PC-3 (cell line): ENCODE measurements around the gene AK4. TPM values are rescaled to one million over a fixed set of nuclear protein-coding genes. Genes with fewer than 3 reads are reported as not detected.
"Not testable (repeated sequence)": the region's sequence is repeated elsewhere in the genome, so short reads cannot be mapped to it uniquely, and the experiment has no call there.

Source experiments
- ATAC-seq: fragments of 200-7000 bp; cut with Tn5 transposase; 2 replicates; pipeline ENCODE4 v1.9.1; 2020; ENCODE audit warnings: mild to moderate bottlenecking, moderate library complexity
- BruUV-seq: library from RNA; stranded (reverse); fragments of 400-500 nt; replicated peaks from 2 replicates; lab custom pipeline; 2021; lab: Mats Ljungman, UMichigan
- CTCF ChIA-PET: fragments of 300-600 bp; sonication (Branson Sonifier 250); formaldehyde crosslinking; loops from one replicate; lab custom pipeline; 2022; ENCODE audit warnings: antibody characterized with exemption; lab: Charles Lee
- POLR2A ChIA-PET: fragments of 300-600 bp; sonication (Branson Sonifier 250); formaldehyde crosslinking; loops from one replicate; lab custom pipeline; 2022; ENCODE audit warnings: antibody characterized with exemption; ENCODE audit not compliant: unreplicated experiment; lab: Charles Lee
- DNase-seq: peaks from one replicate; pipeline ENCODE4 v3.0.0-alpha.2; 2015
- H2AFZ ChIP-seq: fragments of 300-600 bp; sonication (generic); 2 replicates; pipeline ENCODE4 v1.6.0; 2016; ENCODE audit warnings: antibody characterized with exemption, low read length
- H3F3A ChIP-seq: fragments of 300-600 bp; sonication (generic); one replicate; pipeline ENCODE4 v1.6.0; 2017; ENCODE audit warnings: antibody characterized with exemption, low read length, control low read depth, mild to moderate bottlenecking; ENCODE audit not compliant: unreplicated experiment
- H3K27ac ChIP-seq: fragments of 300-600 bp; sonication (generic); 2 replicates; pipeline ENCODE4 v1.5.1; 2016; ENCODE audit warnings: mild to moderate bottlenecking, low read length
- H3K27me3 ChIP-seq: fragments of 300-600 bp; sonication (generic); 2 replicates; pipeline ENCODE4 v1.6.1; 2016; ENCODE audit warnings: low read length, mixed read lengths
- H3K36me3 ChIP-seq: fragments of 300-600 bp; sonication (generic); 2 replicates; pipeline ENCODE4 v1.6.1; 2016; ENCODE audit warnings: low read depth, mixed run types, low read length, mixed read lengths
- H3K4me1 ChIP-seq: fragments of 300-600 bp; sonication (generic); 2 replicates; pipeline ENCODE4 v1.5.1; 2016; ENCODE audit warnings: low read length; ENCODE audit not compliant: insufficient read depth
- H3K4me2 ChIP-seq: fragments of 300-600 bp; sonication (generic); 2 replicates; pipeline ENCODE4 v1.6.0; 2016; ENCODE audit warnings: low read length
- H3K4me3 ChIP-seq: fragments of 300-600 bp; sonication (generic); 2 replicates; pipeline ENCODE4 v1.5.1; 2016; ENCODE audit warnings: mild to moderate bottlenecking, low read length, mixed read lengths
- H3K79me2 ChIP-seq: fragments of 300-600 bp; sonication (generic); 2 replicates; pipeline ENCODE4 v1.6.1; 2017; ENCODE audit warnings: low read length, mixed read lengths
- H3K9ac ChIP-seq: fragments of 300-600 bp; sonication (generic); 2 replicates; pipeline ENCODE4 v1.6.0; 2016; ENCODE audit warnings: mild to moderate bottlenecking, low read length
- H3K9me2 ChIP-seq: fragments of 300-600 bp; sonication (generic); replicated peaks from 2 replicates; pipeline ENCODE4 v1.6.1; 2016; ENCODE audit warnings: mixed run types, low read length, mixed read lengths
- H3K9me3 ChIP-seq: fragments of 300-600 bp; sonication (generic); 2 replicates; pipeline ENCODE4 v1.6.1; 2016; ENCODE audit warnings: low read length, mixed read lengths
- H4K20me1 ChIP-seq: fragments of 300-600 bp; sonication (generic); 2 replicates; pipeline ENCODE4 v1.6.1; 2016; ENCODE audit warnings: low read length, mixed read lengths
- EZH2 ChIP-seq: fragments of 300-600 bp; sonication (generic); IDR thresholded peaks from one replicate; pipeline ENCODE4 v1.6.1; 2017; ENCODE audit warnings: antibody characterized with exemption, mild to moderate bottlenecking, low read length; ENCODE audit not compliant: unreplicated experiment
- EZH2phosphoT487 ChIP-seq: fragments of 300-600 bp; sonication (generic); IDR thresholded peaks from 2 replicates; pipeline ENCODE4 v1.6.1; 2018; ENCODE audit warnings: mild to moderate bottlenecking, antibody characterized with exemption, low read length, borderline replicate concordance
- intact Hi-C: fragments of 100-400 bp; cut with micrococcal nuclease; formaldehyde crosslinking; loops from 2 replicates; pipeline ENCODE4 v1.9.0; 2023
- total RNA-seq: library from RNA; depleted of rRNA; stranded (reverse); fragments of >200 nt; gene quantifications from 2 replicates; pipeline ENCODE4 v1.2.3, GENCODE V29; 2014
- TF ChIP-seq, protein P1 (sequence below): fragments of 300-600 bp; sonication (generic); conservative IDR thresholded peaks from 2 replicates; pipeline ENCODE4 v1.5.1; 2017; ENCODE audit warnings: antibody characterized with exemption, low read depth, mild to moderate bottlenecking, low read length

AK4 gene
- total RNA-seq, 1 experiment from 2014 or later, result 98.9 TPM

DNA sequence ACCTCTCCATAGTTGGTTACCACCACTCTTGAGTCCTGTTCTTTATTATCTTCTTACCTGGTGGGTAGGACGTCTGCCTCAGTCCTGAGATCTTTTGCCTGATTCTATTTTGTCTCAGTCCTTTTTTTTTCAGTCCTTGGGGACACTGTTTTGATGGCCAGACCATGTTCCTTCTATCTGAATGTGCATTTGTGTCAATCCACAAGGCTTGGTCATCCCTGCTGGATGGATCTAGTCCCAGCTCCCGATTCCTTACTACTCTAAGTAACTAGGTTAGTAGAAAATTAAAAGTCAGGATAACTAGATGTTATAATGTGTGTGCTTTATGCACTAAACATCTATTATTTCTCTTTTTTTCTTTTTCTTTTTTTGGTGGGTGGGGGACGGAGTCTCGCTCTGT is 28.1 kb upstream of the AK4 start:
- ChIA-PET CTCF (no interaction called here), POLR2A (no interaction called here)
- Histone ChIP-seq H3K9me3 (no peaks in the 10 kb centered on the region), H3K27ac (no peak overlapping the region), H3K4me2 (no peak overlapping the region), H3K79me2 (no peaks in the 10 kb centered on the region), H3K9ac (no peak overlapping the region), H3K4me3 (no peak overlapping the region), H2AFZ (no peak overlapping the region), H3F3A (no peaks in the 10 kb centered on the region), H3K4me1 (no peaks in the 10 kb centered on the region), H3K36me3 (no peaks in the 10 kb centered on the region), H3K27me3 (no peaks in the 10 kb centered on the region), H4K20me1 (no peaks in the 10 kb centered on the region), H3K9me2 (no peaks in the 10 kb centered on the region)
- DNase-seq (peak; percentile 14), ATAC-seq (no peak)
- BruUV-seq, result no TSS peak
- intact Hi-C loops, result no loop called here
- TF ChIP-seq EZH2phosphoT487 (no peak), EZH2 (no peak)
- TF ChIP-seq, protein P1, sequence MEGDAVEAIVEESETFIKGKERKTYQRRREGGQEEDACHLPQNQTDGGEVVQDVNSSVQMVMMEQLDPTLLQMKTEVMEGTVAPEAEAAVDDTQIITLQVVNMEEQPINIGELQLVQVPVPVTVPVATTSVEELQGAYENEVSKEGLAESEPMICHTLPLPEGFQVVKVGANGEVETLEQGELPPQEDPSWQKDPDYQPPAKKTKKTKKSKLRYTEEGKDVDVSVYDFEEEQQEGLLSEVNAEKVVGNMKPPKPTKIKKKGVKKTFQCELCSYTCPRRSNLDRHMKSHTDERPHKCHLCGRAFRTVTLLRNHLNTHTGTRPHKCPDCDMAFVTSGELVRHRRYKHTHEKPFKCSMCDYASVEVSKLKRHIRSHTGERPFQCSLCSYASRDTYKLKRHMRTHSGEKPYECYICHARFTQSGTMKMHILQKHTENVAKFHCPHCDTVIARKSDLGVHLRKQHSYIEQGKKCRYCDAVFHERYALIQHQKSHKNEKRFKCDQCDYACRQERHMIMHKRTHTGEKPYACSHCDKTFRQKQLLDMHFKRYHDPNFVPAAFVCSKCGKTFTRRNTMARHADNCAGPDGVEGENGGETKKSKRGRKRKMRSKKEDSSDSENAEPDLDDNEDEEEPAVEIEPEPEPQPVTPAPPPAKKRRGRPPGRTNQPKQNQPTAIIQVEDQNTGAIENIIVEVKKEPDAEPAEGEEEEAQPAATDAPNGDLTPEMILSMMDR, result no peak

DNA sequence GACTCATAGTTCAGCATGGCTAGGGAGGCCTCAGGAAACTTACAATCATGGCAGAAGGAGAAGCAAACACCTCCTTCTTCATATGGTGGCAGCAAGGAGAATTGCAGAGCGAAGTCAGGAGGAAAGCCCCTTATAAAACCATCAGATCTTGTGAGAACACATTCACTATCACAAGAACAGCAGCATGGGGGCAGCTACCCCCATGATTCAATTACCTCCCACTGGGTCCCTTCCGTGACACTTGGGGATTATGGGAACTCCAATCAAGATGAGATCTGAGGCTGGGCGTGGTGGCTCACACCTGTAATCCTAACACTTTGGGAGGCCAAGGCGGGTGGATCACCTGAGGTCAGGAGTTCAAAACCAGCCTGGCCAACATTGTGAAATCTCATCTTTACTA is 18.9 kb upstream of the AK4 start:
- H3K4me3 ChIP-seq, H3K9ac ChIP-seq, H4K20me1 ChIP-seq, H3K79me2 ChIP-seq, H3K9me3 ChIP-seq, H3F3A ChIP-seq, H3K9me2 ChIP-seq, H3K36me3 ChIP-seq, H3K27ac ChIP-seq, DNase-seq, H3K4me2 ChIP-seq, BruUV-seq, CTCF ChIA-PET, ATAC-seq, intact Hi-C loops, POLR2A ChIA-PET, H3K4me1 ChIP-seq, H2AFZ ChIP-seq: not testable (repeated sequence)
- H3K27me3 ChIP-seq, result peaks cover 26% of the 10 kb centered on the region

DNA sequence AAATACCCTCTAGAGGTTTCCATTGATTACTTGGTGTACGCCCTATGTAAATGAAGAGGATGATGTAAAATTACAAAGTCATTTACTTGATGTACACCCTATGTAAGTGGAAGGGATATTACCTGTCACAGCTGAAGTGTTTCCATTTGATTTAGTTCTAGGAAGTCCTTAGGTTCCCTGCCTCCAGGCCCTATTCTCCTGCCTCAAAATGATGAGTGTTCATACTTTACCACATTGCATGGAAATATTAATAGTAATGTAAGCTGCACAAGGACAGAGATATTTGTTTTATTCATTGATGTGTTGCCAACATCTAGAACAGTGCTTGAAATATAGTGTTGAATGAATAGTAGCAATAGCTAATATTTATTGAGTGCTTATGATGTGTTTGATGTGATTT is 9.5 kb upstream of the AK4 start:
- Histone ChIP-seq H3K4me3 (no peak overlapping the region), H4K20me1 (no peaks in the 10 kb centered on the region), H3K9me3 (no peaks in the 10 kb centered on the region), H3K27ac (no peak overlapping the region), H3K79me2 (no peaks in the 10 kb centered on the region), H2AFZ (no peak overlapping the region), H3F3A (no peaks in the 10 kb centered on the region), H3K4me1 (peaks cover 9% of the 10 kb centered on the region; the same call in 1 of the 2 replicates), H3K9me2 (0 out of 2 replicates have a peak, but pooled peaks cover 4% of the 10 kb centered on the region), H3K36me3 (no peaks in the 10 kb centered on the region), H3K27me3 (no peaks in the 10 kb centered on the region), H3K9ac (no peak overlapping the region), H3K4me2 (no peak overlapping the region)
- no TSS peak for BruUV-seq
- TF ChIP-seq, protein P1, result no peak
- TF ChIP-seq EZH2phosphoT487 (no peak), EZH2 (no peak)
- POLR2A ChIA-PET, result no interaction called here
- DNase-seq (no peak), ATAC-seq (no peak)
- intact Hi-C loops, result no loop called here
- CTCF ChIA-PET, result no interaction called here

DNA sequence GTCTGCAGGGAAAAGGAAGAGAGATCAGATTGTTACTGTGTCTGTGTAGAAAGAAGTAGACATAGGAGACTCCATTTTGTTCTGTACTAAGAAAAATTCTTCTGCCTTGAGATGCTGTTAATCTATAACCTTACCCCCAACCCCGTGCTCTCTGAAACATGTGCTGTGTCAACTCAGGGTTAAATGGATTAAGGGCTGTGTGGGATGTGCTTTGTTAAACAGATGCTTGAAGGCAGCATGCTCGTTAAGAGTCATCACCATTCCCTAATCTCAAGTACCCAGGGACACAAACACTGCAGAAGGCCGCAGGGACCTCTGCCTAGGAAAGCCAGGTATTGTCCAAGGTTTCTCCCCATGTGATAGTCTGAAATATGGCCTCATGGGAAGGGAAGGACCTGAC is 8.2 kb upstream of the AK4 start:
- H3K4me2 ChIP-seq, BruUV-seq, H3K27ac ChIP-seq, H3K9me2 ChIP-seq, DNase-seq, POLR2A ChIA-PET, H3F3A ChIP-seq, H3K27me3 ChIP-seq, H3K9me3 ChIP-seq, H3K9ac ChIP-seq, CTCF ChIA-PET, H3K4me1 ChIP-seq, H3K36me3 ChIP-seq, H2AFZ ChIP-seq, H3K79me2 ChIP-seq, ATAC-seq, H3K4me3 ChIP-seq, H4K20me1 ChIP-seq: not testable (repeated sequence)
- intact Hi-C loops, result loop anchor here (10.0 kb wide), 1 partner anchor 255 kb away; no protein-coding TSS in a partner anchor
